Activated T-cell treated with anti-CD3 and anti-CD28 coated beads, Interleukin-2, amount 50 U/mL, for 72 hours (primary cell): Measurements from ENCODE around the gene STARD3. TPM values are rescaled to one million over a fixed set of nuclear protein-coding genes. Genes with fewer than 3 reads are reported as not detected.

Source experiments
- ATAC-seq, 2 donors: fragments of 150-1000 bp; cut with Tn5 transposase; replicated peaks in 1 of 2; 2 replicates each; pipeline ENCODE4 v1.10.0; 2021; ENCODE audit warnings: moderate library complexity in 2 of 2, mild to moderate bottlenecking in 1 of 2
- DNase-seq, 2 donors: peaks; one replicate each; pipeline ENCODE4 v3.0.0; 2021 to 2022; ENCODE audit warnings: mixed read lengths in 1 of 2
- H3K27ac Mint-ChIP-seq: one replicate; pipeline ENCODE4 v1.8.0; 2022; ENCODE audit warnings: mild to moderate bottlenecking, moderate library complexity, mixed read lengths
- H3K27me3 Mint-ChIP-seq: one replicate; pipeline ENCODE4 v1.8.0; 2022; ENCODE audit warnings: low read depth, mixed read lengths
- H3K36me3 Mint-ChIP-seq, 2 donors: one replicate each; pipeline ENCODE4 v1.8.0; 2022; ENCODE audit warnings: mixed read lengths in 2 of 2, mild to moderate bottlenecking in 1 of 2; ENCODE audit not compliant: insufficient read depth in 2 of 2
- H3K4me1 Mint-ChIP-seq: one replicate; pipeline ENCODE4 v1.8.0; 2022; ENCODE audit warnings: low read depth, mixed read lengths
- H3K4me3 Mint-ChIP-seq, 2 donors: one replicate each; pipeline ENCODE4 v1.8.0; 2022; ENCODE audit warnings: mild to moderate bottlenecking in 2 of 2, mixed read lengths in 2 of 2, moderate library complexity in 2 of 2
- H3K9me3 Mint-ChIP-seq, 2 donors: one replicate each; pipeline ENCODE4 v1.8.0; 2022; ENCODE audit warnings: mixed read lengths in 2 of 2
- total RNA-seq, 2 donors: library from RNA; stranded (reverse); gene quantifications; one replicate each; pipeline ENCODE4 v1.2.3, GENCODE V29; 2022

Gene STARD3
- total RNA-seq, 2 donors from 2014 or later: 63.5 to 65.1 TPM

DNA sequence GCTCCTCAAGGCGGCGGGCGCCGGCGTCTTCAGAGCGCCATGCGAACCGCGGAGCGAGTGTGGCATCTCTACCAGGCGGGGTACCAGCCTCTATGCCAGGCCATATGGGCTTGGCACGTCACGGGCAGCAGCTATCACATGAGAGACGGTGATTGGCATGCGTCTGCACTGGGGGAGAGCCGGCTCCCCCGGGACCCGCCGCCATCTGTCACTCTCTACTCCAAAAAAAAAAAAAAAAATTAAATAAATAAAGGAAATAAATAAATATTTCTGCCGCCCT lies 29.2 kb upstream of the STARD3 start, which contains the start of gene NEUROD2:
TSS of gene NEUROD2 (minus strand) at position 70 of the 280 bp plus-strand sequence. CDS start 1,321 bp downstream, outside the sequence.
- Mint-ChIP-seq H3K36me3 (no peaks in the 10 kb centered on the region), H3K9me3 (no peaks in the 10 kb centered on the region), H3K4me3 (peak within 1 kb of the TSS; percentile 36 to 57), H3K4me1 (peaks cover 16% of the 10 kb centered on the region), H3K27me3 (peaks cover 47% of the 10 kb centered on the region), H3K27ac (no peak within 1 kb of the TSS)
- DNase-seq (no peak), ATAC-seq (no peak)

DNA sequence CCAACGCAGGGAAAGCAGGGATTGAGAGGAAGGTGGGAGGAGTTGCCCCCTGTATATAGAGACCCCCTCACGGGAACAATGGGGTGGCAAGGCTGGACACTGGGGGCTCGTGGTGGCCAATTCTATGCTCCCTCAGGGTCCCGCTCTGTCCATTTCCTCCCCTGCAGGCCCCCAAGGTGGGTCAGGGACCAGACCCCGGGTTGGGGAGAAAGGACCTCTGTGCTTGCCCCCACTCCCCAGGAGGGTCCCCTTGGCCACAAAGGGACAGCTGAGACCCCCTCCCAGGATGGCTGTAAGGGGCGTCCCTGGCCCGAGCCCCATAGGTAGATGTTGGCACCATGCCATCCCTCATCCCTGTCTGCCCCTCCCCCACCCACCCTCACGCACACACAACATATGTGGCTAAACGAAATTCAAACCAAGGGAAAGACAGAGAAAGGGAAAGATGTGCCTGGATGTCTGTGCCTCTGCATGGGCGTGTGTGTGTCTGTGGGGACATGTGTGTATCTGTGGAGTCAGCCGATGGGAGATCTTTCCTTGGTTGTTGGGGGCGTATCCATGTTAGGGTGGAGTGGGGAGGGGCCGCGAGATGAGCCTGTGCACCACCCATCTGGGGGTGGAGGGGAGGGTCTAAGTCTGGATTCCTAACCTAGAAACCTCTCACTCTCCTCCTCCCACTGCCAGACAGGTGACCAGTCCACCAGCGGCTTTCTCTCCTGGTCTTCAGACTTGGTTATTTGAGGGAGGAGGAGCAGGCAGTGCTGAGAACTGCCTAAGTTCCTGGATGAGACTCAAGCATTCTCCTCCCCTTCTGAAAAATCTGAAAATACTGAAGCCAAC lies 28.6 kb upstream of the STARD3 start:
- peaks cover 42% of the 10 kb centered on the region for H3K27me3 Mint-ChIP-seq

GRCh38 chr17:39609416-39610025 lies 27.4 kb upstream of the STARD3 start:
- Mint-ChIP-seq H3K9me3 (no peaks in the 10 kb centered on the region), H3K27me3 (peaks cover 36% of the 10 kb centered on the region), H3K4me1 (peaks cover 6% of the 10 kb centered on the region), H3K27ac (no peak overlapping the region), H3K36me3 (no peaks in the 10 kb centered on the region), H3K4me3 (no peak overlapping the region)
- DNase-seq: no peak
- ATAC-seq: no peak

More for the DNA sequence above, 28.6 kb upstream of the STARD3 start:
- Mint-ChIP-seq H3K27ac (no peak overlapping the region), H3K9me3 (no peaks in the 10 kb centered on the region), H3K4me3 (no peak overlapping the region), H3K4me1 (peaks cover 11% of the 10 kb centered on the region), H3K36me3 (no peaks in the 10 kb centered on the region)
- DNase-seq (no peak), ATAC-seq (no peak)

GRCh38 chr17:39611401-39612112 lies 25.4 kb upstream of the STARD3 start:
- Mint-ChIP-seq H3K27ac (no peak overlapping the region), H3K36me3 (no peaks in the 10 kb centered on the region), H3K4me1 (peaks cover 6% of the 10 kb centered on the region), H3K4me3 (no peak overlapping the region), H3K9me3 (no peaks in the 10 kb centered on the region), H3K27me3 (peaks cover 42% of the 10 kb centered on the region)
- no peak for DNase-seq
- no peak for ATAC-seq

GRCh38 chr17:39612291-39612894 lies 24.6 kb upstream of the STARD3 start:
- Mint-ChIP-seq H3K36me3 (no peaks in the 10 kb centered on the region), H3K9me3 (no peaks in the 10 kb centered on the region), H3K27me3 (peaks cover 38% of the 10 kb centered on the region), H3K4me3 (no peak overlapping the region), H3K4me1 (peaks cover 2% of the 10 kb centered on the region), H3K27ac (no peak overlapping the region)
- ATAC-seq (no peak), DNase-seq (no peak)

DNA sequence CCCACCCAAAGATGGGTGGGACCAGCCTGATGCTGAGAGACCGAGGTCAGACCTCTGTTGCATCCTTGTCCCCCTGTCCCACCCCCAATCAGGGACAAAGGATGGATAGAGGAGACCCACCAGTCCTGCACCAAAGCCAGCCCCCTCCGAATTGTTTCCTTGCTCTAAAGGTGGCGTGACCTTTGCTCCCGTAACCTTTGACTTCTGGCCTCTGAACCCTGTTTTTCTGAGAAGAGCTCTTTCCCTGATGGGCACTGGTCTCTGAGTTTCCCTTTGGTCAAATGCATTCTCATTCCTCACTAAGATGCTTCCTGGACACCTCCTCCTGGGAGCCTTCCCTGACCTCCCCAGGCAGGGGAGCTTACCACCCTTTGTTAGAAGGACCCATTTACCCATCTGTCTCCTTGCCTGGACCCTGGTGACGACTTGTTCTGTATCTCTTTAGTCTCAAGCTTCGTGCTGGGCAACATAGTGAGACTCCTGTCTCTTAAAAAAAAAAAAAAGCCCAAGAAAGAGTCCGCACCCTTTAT lies 23.9 kb upstream of the STARD3 start:
- H3K27ac Mint-ChIP-seq: no peak overlapping the region
- no peak for DNase-seq
- H3K36me3 Mint-ChIP-seq: no peaks in the 10 kb centered on the region
- H3K4me3 Mint-ChIP-seq: no peak overlapping the region
- ATAC-seq: no peak
- H3K9me3 Mint-ChIP-seq: no peaks in the 10 kb centered on the region
- H3K27me3 Mint-ChIP-seq: peaks cover 37% of the 10 kb centered on the region
- no peaks in the 10 kb centered on the region for H3K4me1 Mint-ChIP-seq

DNA sequence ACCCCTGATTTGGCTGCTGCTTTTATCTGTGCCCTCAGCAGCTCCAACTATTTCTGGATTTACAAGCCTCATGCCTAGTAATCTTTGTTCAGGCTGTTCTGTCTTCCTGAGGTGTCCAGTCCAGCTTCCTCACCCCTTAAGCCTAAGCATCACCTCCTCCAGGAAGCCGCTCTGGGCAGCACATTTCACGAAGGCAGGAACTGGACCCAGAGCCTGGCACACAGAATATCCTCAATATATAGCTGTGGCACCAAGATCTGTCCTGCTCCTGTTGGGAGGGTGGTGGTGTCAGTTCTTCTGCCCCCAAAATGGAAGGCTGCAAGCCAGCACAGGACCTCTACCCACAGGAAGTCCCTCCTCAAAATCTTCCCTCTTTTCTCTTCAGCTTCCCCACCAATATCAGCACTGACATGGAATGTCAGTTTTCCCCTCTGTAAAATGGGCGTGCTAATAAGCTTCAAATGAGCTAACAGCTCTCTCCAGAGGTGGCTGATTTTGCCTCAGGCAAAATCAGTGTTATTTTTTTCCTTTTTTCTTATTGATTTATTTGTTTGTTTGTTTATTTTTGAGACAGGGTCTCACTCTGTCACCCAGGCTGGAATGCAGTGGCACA lies 22.3 kb upstream of the STARD3 start:
- DNase-seq (no peak), ATAC-seq (no peak)
- Mint-ChIP-seq H3K36me3 (no peaks in the 10 kb centered on the region), H3K27ac (no peak overlapping the region), H3K4me3 (no peak overlapping the region), H3K27me3 (peaks cover 26% of the 10 kb centered on the region), H3K9me3 (no peaks in the 10 kb centered on the region), H3K4me1 (no peaks in the 10 kb centered on the region)

DNA sequence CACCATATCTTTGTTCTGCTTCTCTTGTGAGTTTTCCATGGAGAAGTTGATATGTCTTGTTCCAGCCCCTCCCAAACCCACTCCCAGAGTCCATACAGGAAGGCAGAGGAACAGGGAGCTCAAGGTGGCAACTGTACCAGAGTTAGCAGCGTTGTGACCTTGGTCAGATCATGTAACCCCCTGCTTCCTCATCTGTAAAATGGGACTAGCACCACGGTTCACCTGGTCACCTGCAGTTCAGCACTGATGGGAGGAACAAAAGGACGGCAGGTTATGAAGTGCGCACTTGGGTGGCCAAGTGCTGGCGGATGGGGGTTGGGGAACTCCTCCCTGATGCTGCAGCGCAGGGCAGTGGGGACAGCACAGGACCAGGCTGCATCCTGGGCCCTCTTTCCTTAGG lies 21.5 kb upstream of the STARD3 start:
- no peak for DNase-seq
- no peaks in the 10 kb centered on the region for H3K9me3 Mint-ChIP-seq
- peaks cover 28% of the 10 kb centered on the region for H3K27me3 Mint-ChIP-seq
- no peaks in the 10 kb centered on the region for H3K36me3 Mint-ChIP-seq
- H3K27ac Mint-ChIP-seq: no peak overlapping the region
- no peak overlapping the region for H3K4me3 Mint-ChIP-seq
- ATAC-seq: no peak
- H3K4me1 Mint-ChIP-seq: no peaks in the 10 kb centered on the region

DNA sequence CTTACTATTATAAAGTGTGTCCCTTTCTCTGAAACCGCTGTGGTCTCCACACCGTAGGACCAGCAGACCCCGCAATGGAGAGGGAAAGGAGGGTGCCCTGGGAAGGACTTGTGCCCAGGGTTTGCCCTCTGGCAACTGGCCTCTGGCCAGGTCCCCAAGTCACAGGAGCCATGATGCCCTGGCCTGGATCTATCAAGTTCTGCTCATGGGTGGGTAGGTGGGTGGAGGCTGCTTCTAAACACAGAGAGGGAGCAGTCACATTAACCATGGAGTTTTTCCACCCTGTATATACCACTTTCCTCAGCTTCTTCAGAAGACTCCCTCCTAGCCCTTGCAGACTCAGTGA lies 19.9 kb upstream of the STARD3 start:
- Mint-ChIP-seq H3K4me1 (peaks cover 4% of the 10 kb centered on the region), H3K4me3 (peak overlapping the region; percentile 59 to 65), H3K9me3 (no peaks in the 10 kb centered on the region), H3K27me3 (peaks cover 22% of the 10 kb centered on the region), H3K36me3 (no peaks in the 10 kb centered on the region), H3K27ac (no peak overlapping the region)
- no peak for ATAC-seq
- DNase-seq: no peak

DNA sequence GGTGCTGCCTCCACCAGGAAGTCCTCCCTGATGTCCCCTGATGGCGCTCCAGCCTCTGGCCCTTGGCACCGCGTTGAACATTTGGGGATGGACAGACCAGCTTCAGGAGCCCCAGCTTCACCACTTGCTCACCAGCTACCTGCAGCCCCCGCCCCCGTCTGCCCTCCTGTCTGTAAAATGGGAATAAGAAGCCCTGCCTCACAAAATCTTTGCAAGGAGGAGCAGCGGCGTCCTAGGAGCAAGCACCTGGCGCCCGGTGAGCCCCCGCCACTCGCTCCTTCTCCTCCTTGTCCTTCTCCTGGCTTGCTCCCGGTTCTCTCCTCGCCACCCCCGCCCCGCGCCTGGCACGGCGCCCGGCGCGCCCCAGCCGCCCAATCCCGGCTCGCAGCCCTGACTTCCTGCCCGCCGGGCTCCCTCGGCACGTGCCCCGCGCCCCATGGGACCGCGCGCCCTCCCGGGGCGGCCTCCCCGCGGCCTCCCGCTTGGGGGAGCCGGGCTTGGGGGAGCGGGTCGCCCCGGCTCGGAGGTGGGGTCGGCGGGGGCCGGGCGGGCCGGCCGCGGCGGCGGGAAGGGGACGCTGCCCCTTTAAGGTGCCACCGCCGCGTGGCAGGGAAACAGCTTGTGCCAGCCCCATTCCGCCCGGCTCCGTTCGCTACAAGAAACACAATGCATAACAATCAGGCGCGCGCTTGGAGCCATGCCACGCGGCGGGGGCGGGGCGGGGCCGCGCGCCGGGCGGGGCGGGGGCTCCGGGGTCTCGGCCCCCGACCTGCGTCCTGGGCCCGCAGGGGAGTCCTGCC lies 19.3 kb upstream of the STARD3 start:
- H3K36me3 Mint-ChIP-seq: no peaks in the 10 kb centered on the region
- peak overlapping the region; percentile 81 to 85 for H3K4me3 Mint-ChIP-seq
- DNase-seq (peak; percentile 58 to 61), ATAC-seq (peak; percentile 27 to 43)
- H3K27ac Mint-ChIP-seq: no peak overlapping the region
- H3K9me3 Mint-ChIP-seq: no peaks in the 10 kb centered on the region
- H3K4me1 Mint-ChIP-seq: peaks cover 10% of the 10 kb centered on the region
- peaks cover 22% of the 10 kb centered on the region for H3K27me3 Mint-ChIP-seq

- no peak for ATAC-seq
- H3K4me3 Mint-ChIP-seq: peak overlapping the region; percentile 81 to 85
- no peak for DNase-seq
- peaks cover 22% of the 10 kb centered on the region for H3K27me3 Mint-ChIP-seq
- no peaks in the 10 kb centered on the region for H3K36me3 Mint-ChIP-seq
- no peak overlapping the region for H3K27ac Mint-ChIP-seq
- H3K4me1 Mint-ChIP-seq: peaks cover 17% of the 10 kb centered on the region
- H3K9me3 Mint-ChIP-seq: no peaks in the 10 kb centered on the region
Observed at GRCh38 chr17:39618246-39618913, 18.6 kb upstream of the STARD3 start.
